GM18507 (cell line): ENCODE results near the gene WDR45B.
"Not testable (repeated sequence)": the region's sequence is repeated elsewhere in the genome, so short reads cannot be mapped to it uniquely, and the experiment has no call there.

Experiments
- DNase-seq: peaks from one replicate; pipeline ENCODE4 v3.0.0; 2011; ENCODE audit warnings: low read depth; ENCODE audit not compliant: insufficient read length; ENCODE audit errors: extremely low spot score
- FAIRE-seq: peaks from 2 replicates; lab custom pipeline; 2011; peaks lifted over from hg19 to GRCh38; lab: Jason Lieb, UNC

WDR45B gene

DNA sequence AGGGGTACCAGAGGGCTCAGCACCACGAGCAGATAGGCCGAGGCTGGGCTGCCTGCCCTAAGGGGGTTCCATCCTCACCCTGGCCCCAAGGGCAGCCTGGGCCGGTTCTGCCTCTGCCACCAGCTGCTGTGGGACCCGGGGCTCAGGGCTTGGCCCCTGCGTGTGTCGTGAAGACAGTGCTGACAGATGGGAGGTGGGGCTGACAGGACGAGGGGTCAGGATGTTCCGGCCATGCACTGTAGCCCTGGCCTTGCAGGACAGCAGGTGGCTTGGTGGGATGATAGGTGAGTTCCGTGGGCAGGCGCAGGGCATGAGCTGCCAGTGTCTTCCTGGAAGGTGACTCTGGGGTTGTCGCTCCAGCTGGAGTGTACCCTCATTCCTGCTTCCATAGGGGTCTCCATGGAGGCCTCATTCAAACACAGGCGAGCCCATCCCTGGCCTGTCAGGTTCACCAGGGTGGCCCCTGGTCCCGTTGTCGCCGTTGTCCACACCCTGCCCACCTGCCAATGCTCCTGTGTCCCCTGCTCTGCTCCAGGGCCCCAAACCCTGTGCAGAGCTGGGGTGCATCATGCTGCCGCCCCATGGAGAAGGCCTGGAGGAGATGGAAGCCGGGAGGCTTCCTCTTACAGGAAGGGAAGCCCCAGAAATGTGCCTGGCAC, 57.2 kb downstream of the WDR45B start:
- DNase-seq, result no peak
- FAIRE-seq, result no peak

DNA sequence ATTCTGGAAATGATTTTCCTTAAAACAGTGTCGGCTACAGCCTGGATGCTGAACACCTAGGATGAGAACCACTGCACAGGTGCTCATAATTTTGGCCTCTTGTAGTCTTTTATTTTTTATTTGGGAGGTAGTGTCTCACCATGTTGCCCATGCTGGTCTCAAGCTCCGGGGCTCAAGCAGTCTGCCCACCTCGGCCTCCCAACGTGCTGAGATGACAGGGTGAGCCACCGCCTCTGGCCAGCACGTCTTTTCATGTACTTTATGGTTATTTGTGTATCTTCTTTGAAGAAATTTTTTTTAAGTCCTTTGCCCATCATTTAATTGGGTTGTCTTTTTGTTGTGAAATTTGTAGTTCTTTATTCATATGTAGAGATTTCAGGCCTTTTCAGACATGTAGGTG, 58.0 kb downstream of the WDR45B start:
- DNase-seq (no peak), FAIRE-seq (no peak)

DNA sequence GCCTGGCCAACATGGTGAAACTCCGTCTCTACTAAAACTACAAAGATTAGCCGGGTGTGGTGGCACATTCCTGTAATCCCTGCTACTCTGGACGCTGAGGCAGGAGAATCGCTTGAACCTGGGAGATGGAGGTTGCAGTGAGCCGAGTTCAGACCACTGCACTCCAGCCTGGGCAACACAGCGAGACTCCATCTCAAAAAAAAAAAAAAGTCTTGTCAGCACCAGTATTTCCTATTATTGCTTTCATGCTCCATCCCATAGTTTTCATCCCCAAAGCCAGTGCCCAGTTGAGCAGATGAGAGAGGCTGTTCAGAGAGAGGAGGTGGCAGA, 58.4 kb downstream of the WDR45B start:
- DNase-seq, result no peak

DNA sequence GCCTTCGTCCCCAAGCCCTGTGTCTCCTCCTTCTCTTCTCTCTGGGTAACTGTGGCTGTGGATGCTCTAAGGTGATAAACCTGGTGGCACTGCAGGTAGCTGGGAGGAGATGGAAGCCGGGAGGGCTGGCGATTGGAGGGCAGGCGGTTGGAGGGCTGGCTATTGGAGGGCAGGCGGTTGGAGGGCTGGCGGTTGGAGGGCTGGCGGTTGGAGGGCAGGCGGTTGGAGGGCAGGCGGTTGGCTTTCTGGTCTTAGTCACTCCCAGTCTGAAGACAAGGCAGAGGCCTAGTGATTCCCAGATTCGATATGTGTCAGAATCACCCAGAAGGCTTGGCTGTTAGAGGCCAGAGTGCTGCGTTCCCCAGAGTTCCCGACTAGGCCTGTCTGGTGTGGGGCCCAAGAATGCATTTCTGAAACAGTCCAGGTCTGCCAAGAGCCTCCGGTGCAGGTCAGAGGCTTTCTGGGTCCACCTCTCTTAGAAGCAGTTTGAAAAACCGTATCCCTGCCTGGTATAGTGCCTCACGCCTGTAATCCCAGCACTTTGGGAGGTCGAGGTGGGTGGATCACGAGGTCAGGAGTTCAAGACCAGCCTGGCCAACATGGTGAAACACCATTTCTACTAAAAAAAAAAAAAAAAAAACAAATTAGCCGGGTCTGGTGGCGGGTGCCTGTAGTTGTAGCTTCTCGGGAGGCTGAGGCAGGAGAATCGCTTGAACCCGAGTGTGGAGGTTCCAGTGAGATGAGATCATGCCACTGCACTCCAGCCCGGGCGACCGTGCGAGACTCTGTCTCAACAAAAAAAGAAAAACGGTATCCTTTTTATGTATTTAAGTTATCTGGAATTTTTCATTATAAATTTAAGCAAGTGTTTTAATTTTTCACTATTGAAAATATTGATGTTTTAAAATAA, 59.7 kb downstream of the WDR45B start:
- FAIRE-seq (no peak), DNase-seq (no peak)

More for the DNA sequence above, 58.4 kb downstream of the WDR45B start:
- FAIRE-seq, result no peak

DNA sequence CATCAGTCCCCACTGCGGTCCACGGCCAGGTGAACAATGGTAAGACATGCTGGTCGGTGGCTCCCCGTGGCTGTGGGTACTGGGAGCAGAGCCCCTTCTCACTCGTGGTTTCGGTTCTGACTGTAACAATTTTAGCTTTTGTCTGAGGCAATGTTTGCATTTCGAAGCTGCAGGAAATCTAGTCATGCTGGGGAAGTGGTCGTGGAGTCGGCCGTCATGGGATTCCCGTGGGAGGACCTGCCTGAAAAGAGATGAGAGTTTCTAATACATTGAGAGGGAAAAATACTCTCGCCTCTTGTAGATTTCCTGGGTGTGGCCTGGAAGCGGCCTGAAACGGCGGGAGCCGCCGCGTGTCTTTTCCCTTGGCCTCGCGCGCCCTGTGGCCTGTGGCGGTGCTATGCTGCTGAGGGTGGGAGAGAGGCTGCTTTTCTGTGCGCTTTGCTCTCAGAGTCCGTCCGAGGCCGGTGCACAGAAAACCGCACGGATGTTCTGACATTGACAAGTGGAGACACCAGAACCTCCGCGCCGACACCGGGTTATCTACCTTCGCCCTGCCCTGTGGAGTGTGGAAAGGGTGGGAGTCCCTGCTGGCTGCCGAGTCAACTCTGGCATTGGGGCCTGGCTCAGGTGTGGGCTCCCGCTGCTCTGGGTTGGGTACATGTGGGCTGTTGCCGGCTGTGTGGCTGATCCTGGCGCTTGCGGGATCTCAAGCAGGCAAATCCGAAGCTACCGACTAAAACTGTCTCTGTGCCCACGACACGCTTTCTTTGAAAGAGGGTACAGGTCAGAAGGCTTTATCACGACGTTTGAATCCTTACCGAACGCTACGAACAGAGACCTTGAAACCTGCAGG, 60.8 kb downstream of the WDR45B start:
- no peak for FAIRE-seq

DNA sequence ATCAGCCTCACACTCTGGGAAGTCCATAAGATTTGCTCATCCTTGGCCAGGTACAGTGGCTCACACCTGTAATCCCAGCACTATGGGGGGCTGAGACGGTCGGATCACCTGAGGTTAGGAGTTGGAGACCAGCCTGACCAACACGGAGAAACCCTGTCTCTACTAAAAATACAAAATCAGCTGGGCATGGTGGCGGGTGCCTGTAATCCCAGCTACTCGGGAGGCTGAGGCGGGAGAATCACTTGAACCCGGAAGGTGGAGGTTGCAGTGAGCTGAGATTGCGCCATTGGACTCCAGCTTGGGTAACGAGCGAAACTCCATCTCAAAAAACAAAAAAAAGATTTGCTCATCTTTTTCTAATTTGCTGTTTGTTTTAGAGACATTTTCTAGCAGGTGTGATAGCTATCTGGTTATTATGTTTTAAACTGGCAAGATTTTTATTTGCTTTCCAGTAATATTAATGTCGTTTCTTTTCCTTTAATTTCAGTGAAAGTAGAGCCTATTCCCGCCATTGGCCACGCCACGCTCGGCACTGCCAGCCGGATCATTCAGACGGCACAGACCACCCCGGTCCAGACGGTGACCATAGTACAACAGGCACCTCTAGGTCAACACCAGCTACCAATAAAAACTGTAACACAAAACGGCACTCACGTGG, 61.5 kb downstream of the WDR45B start:
- no peak for FAIRE-seq
- DNase-seq, result no peak

More for the DNA sequence above, 60.8 kb downstream of the WDR45B start:
- no peak for DNase-seq

DNA sequence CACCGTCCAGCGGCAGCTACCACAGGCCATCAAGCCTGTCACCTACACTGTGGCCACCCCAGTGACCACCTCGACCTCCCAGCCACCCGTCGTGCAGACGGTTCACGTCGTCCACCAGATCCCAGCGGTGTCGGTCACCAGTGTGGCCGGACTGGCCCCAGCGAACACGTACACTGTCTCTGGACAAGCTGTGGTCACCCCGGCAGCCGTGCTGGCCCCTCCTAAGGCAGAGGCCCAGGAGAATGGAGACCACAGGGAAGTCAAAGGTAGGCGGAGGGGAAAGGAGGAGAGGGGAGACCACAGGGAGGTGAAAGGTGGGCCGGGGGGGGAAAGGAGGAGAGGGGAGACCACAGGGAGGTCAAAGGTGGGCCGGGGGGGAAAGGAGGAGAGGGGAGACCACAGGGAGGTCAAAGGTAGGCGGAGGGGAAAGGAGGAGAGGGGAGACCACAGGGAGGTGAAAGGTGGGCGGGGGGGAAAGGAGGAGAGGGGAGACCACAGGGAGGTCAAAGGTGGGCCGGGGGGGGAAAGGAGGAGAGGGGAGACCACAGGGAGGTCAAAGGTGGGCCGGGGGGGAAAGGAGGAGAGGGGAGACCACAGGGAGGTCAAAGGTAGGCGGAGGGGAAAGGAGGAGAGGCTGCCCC, 62.2 kb downstream of the WDR45B start:
- peak; percentile 95 for FAIRE-seq
- DNase-seq, result not testable (repeated sequence)

DNA sequence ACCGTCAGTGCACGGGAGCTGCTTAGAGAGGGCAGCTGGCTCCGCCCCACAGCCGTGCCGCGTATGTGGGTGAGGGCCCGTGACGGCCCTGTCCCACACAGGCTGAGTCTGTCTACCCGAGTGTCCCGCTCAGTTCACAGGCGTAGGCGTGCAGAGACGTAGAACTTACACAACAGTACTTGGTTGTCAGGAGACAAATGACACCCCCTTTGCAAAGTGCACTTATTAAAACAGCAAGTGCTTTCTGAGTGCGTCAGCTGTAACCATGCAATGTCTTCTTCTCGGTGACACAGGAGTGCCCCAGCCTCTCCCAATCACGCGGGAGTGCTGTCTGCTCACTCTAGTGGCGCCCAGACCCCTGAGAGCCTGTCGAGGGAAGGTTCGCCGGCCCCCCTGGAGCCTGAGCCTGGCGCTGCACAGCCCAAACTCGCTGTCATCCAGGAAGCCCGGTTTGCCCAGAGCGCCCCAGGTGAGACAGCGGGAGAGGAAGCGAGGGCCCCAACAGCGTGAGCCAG, 64.5 kb downstream of the WDR45B start:
- FAIRE-seq (no peak), DNase-seq (no peak)

DNA sequence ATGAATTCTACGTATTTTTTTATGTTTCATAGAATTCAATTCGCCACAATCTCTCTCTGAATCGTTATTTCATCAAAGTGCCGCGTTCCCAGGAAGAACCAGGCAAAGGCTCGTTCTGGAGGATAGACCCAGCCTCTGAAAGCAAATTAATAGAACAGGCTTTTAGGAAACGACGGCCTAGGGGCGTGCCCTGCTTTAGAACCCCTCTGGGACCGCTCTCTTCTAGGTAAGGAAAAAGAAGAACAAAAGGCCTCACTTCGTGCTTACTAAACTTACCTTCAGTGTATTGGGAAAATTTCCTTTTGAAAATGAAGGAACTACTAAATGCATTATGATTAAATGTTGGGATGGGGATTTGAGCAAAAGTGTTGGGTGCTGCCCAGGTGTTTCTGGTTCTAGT, 65.5 kb downstream of the WDR45B start:
- FAIRE-seq (no peak), DNase-seq (no peak)

DNA sequence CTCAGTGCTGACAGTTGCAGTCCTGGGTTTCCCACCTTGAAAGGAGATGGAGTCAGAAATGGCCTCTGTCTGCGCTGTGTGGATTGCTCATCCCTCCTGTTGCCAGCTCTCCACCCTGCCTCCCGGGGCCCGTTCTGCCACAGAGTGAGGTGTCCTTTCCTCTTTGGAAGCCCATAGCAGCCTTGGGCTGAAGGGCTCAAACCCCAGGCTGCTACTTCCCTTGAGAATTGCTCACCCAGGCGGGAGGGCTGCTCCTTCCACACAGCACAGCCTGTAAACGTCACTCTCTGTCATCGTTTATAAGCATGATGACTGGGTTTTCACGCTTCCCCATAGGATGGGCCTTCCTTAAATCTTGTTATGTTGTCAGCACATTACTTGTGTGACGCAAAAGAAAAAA, 66.0 kb downstream of the WDR45B start:
- FAIRE-seq (no peak), DNase-seq (no peak)

DNA sequence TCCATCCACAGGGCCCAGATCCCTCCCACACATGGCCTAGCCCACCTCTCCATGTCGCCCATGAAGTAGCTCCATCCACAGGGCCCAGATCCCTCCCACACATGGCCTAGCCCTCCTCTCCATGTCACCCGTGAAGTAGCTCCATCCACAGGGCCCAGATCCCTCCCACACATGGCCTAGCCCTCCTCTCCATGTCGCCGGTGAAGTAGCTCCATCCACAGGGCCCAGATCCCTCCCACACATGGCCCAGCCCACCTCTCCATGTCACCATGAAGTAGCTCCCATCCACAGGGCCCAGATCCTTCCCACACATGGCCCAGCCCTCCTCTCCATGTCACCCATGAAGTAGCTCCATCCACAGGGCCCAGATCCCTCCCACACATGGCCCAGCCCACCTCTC, 68.3 kb downstream of the WDR45B start:
- FAIRE-seq, DNase-seq: not testable (repeated sequence)

DNA sequence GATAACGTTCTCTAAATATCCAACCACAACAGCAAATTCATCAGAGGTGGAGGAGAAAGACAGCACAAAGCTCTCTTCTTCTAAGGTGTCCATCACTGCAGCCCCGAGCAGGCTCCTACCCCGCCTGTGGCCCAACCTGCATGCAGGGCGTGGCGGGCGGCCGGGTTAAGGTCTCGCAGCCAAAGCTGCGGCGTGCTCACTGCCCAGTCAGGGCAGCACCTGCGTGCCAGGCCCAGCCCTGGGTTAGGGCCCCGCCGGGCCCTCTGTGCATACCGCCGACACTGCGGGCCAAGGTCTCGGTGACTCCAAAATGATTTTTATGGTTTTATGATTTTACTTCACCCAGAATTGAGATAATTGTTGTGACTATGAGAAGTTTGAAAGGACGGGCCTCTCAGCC, 70.9 kb downstream of the WDR45B start:
- DNase-seq (no peak), FAIRE-seq (no peak)

DNA sequence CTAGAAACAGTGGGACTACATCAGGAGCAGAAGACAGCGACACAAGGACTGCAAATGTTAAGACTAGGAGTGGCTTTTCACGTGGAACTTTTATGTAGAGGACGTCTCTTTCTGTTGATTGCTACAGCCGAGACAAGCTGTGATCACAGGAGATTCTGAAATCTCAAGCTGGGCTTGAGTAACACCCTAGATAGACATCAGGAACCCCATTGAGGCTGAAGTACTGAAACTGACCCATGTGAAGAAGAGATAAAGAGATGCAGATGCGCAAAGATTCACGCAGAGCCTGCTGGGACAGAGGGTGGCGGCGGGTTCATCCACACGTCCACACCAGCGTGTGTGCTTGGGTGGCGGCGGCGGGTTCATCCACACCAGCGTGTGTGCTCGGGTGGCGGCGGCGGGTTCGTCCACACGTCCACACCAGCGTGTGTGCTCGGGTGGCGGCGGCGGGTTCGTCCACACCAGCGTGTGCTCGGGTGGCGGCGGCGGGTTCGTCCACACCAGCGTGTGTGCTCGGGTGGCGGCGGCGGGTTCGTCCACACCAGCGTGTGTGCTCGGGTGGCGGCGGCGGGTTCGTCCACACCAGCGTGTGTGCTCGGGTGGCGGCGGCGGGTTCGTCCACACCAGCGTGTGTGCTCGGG, 72.5 kb downstream of the WDR45B start:
- FAIRE-seq, DNase-seq: not testable (repeated sequence)

DNA sequence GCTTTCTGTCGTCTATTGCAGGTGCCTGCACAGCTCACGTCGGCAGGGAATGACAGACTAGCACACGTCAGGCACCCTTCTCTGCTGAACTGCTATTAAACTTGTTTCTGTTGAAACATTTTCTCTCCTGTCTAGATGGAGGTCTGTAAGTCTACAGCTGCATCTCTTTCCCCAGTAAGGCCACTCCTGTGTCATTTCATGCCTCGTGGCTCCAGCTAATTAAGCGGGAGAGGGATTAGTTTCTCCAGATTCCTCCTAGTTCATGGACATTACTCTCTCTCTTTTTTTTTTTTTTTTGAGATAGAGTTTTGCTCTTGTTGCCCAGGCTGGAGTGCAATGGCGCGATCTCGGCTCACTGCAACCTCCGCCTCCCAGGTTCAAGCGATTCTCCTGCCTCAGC, 74.2 kb downstream of the WDR45B start:
- DNase-seq, result no peak
- no peak for FAIRE-seq

DNA sequence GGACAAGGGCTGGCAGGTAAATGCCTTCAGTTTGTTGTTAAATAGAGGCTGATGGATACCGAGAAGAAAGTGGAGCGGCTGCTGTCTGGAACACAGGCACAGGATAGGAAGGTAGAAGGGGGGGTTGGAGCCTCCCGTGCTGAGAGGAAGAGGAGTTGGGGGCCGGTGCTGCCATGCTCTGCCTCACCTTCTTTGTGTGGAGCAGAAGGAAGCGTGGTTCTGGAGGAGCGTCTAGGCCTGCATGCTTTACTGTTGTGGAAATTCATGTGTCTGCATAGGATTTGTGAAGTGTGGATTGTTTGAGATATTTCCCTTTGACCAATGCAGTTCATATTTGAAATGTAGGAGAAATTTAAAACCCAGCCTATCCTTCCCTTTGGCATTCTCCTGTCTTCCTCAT, 76.4 kb downstream of the WDR45B start:
- no peak for FAIRE-seq
- no peak for DNase-seq

DNA sequence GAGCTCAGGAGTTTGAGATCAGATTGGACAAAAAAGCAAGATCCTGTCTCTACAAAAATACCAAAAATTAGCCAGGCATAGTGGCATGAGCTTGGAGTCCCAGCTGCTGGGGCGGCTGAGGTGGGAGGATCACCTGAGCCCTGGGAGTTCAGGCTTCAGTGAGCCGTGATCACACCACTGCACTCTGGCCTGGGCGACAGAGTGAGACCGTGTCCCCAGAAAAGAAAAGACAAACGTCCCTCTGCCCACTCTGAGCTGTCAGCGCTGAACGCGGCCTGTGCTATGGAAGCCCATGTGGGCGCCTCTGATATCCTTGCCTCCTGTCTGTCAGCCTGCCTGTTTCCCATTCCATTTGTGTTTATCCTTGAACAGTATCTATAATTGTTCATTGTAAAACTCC, 78.0 kb downstream of the WDR45B start:
- DNase-seq, result no peak
- no peak for FAIRE-seq

DNA sequence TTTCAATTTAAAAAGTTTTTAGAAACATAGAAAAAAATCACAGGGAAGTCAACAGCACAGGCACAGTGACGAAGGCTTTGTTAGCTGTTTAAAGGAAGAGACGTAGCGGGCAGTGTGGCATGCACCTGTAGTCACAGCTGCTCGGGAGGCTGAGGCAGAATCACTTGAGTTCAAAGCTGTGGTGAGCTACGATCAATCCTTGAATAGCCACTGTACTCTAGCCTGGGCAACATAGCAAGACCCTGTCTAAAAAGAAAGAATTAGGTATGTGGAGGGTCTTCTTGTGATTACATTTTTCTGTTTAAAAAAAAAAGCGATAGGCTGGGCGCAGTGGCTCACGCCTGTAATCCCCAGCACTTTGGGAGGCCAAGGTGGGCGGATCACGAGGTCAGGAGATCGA, 78.6 kb downstream of the WDR45B start:
- DNase-seq (no peak), FAIRE-seq (no peak)

DNA sequence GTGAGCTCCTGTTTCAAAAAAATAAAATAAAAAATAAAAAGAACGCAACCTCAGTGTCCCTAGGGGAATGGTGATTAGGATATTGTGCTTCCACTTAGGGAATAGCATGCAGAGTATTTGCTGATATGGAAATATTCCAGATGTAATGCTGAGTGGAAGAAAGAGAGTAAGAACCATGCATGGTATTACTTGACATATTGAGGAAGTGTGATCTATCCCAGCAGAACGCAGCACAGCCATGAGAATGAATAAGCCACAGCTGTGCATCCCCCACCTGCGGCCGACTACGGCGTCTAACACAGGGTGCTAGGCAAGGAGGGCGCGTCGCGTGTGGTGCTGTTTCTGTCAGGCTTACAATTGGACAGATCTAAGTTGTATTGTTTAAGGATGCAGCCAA, 79.2 kb downstream of the WDR45B start:
- DNase-seq (no peak), FAIRE-seq (no peak)

DNA sequence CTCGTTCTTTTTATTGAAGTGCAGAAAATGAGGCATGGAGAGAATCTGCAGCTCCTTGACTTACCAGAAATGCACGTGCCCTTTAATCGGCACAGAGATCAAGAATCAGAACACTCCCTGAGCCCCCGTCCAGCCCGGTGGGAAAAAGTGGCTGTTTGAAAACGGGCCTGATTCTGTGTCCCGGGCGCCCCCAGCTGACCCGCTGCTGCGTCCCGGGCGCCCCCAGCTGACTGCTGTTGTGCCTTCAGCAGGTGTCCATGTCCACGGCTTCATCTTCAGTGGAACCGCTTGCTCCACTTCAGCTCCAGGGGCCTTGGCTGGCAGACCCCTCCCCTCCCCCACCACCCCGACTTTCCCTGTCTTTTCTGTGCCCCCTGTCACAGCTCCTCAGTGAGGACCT, 81.0 kb downstream of the WDR45B start:
- FAIRE-seq (no peak), DNase-seq (no peak)
